HL-60 (cell line): ENCODE measurements around the gene ARFGAP3.

Source experiments
- DNase-seq, 2 experiments: peaks; one replicate each; pipeline ENCODE4 v3.0.0-alpha.2; 2010 to 2020; ENCODE audit warnings: low read depth in 1 of 2, low spot score in 1 of 2
- H3K27ac ChIP-seq: fragments of 250-450 bp; sonication (Bioruptor Pico); replicated peaks from 2 replicates; pipeline ENCODE4 v1.5.1; 2020; ENCODE audit warnings: mild to moderate bottlenecking, moderate library complexity
- H3K27me3 ChIP-seq: fragments of 250-450 bp; sonication (Bioruptor Pico); 2 replicates; pipeline ENCODE4 v1.5.1; 2021; ENCODE audit warnings: mild to moderate bottlenecking, moderate library complexity; ENCODE audit not compliant: insufficient read depth, poor library complexity, severe bottlenecking
- H3K4me3 ChIP-seq: replicated peaks from 2 replicates; pipeline ENCODE4 v1.5.1; 2011; ENCODE audit warnings: mild to moderate bottlenecking, control low read depth, low read length; ENCODE audit not compliant: insufficient read depth
- CTCF ChIP-seq: IDR thresholded peaks from one replicate; pipeline ENCODE4 v1.5.1; 2011; ENCODE audit warnings: low read length, control low read depth, inconsistent platforms; ENCODE audit not compliant: insufficient read depth
- GABPA ChIP-seq: IDR thresholded peaks from 2 replicates; pipeline ENCODE4 v1.6.1; 2012; ENCODE audit warnings: low read depth
- POLR2AphosphoS5 ChIP-seq: IDR thresholded peaks from 2 replicates; pipeline ENCODE4 v1.6.1; 2012; ENCODE audit warnings: low read depth
- REST ChIP-seq: IDR thresholded peaks from 2 replicates; pipeline ENCODE4 v1.6.1; 2012; ENCODE audit warnings: low read depth; ENCODE audit not compliant: insufficient replicate concordance
- SPI1 ChIP-seq: IDR thresholded peaks from 2 replicates; pipeline ENCODE4 v1.6.1; 2012; ENCODE audit warnings: low read depth, mild to moderate bottlenecking, borderline replicate concordance

The ARFGAP3 gene

GRCh38 chr22:42799461-42800405 lies 57.3 kb downstream of the ARFGAP3 start:
- no peak for DNase-seq
- TF ChIP-seq POLR2AphosphoS5 (no peak), SPI1 (no peak), GABPA (no peak), REST (no peak), CTCF (no peak)
- no peak overlapping the region for H3K4me3 ChIP-seq
- H3K27ac ChIP-seq = no peak overlapping the region
- no peaks in the 10 kb centered on the region for H3K27me3 ChIP-seq

GRCh38 chr22:42799061-42799460 lies 58.0 kb downstream of the ARFGAP3 start:
- H3K27ac ChIP-seq = no peak overlapping the region
- TF ChIP-seq REST = no peak
- no peak for TF ChIP-seq CTCF
- no peak for TF ChIP-seq SPI1
- no peak for TF ChIP-seq POLR2AphosphoS5
- no peak for TF ChIP-seq GABPA
- H3K4me3 ChIP-seq = no peak overlapping the region
- DNase-seq = no peak
- no peaks in the 10 kb centered on the region for H3K27me3 ChIP-seq

- no peaks in the 10 kb centered on the region for H3K27me3 ChIP-seq
- DNase-seq = peak; percentile 7 to 61
- no peak for TF ChIP-seq REST
- TF ChIP-seq SPI1 = no peak
- TF ChIP-seq GABPA = no peak
- no peak for TF ChIP-seq POLR2AphosphoS5
- TF ChIP-seq CTCF = no peak
Measured at GRCh38 chr22:42797011-42797410, 60.1 kb downstream of the ARFGAP3 start.

More at GRCh38 chr22:42797011-42797410, 60.1 kb downstream of the ARFGAP3 start:
- Histone ChIP-seq H3K27ac (no peak overlapping the region), H3K4me3 (no peak overlapping the region)
